ENCODE data around the gene PPP2R3C.

Gene PPP2R3C

GRCh38 chr14:35121887-35122695, at the start of gene PPP2R3C, which contains the start of gene PRORP:
TSS of gene PPP2R3C (minus strand) at chr14:35121990. CDS start at chr14:35121959, 31 bp downstream.
TSS of gene PRORP (plus strand) at chr14:35122552. CDS start at chr14:35123246, 694 bp downstream.
- POLR2A ChIA-PET: interaction anchor here (0.6 to 1.3 kb wide), 6 partner anchors 8 to 472 kb away, joined by 3 to 6 read pairs (median 3); partner anchors contain the start of gene FAM177A1
- DNase-seq (ENCODE audit: low read depth, low spot score): peak; percentile 59
- H3K4me3 ChIP-seq (ENCODE audit: low read depth, low read length): peak within 1 kb of the TSS; percentile 97
- CTCF ChIA-PET: interaction anchor here (0.9 to 4.3 kb wide), 5 partner anchors 18 to 449 kb away, joined by 3 to 30 read pairs (median 3); no protein-coding TSS in a partner anchor
- TF ChIP-seq CTCF (IDR thresholded peaks at IDR 0.05; ENCODE audit: insufficient read depth, low read length, missing control alignments): no peak

DNA sequence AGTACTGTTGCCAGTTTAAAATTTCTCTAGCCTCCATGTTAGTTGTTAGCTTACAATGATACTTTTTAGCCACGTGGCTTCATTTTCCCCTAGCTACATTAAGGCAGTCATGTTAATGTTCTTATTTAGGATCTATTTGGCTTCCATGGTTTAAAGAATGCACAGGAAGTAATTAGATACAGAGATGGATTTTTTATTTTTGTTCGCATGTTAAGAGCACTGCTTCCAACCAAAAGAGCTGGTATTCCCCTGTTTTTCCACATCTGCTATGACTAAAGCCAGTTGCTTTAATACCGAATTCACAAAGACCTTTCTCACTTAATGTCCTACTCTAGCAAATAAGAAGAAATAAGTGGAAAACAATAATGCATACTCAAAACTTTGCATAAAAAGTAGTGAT, 45.7 kb upstream of the PPP2R3C start:
- no peak for TF ChIP-seq CTCF (IDR thresholded peaks at IDR 0.05; ENCODE audit: insufficient read depth, low read length, missing control alignments)
- POLR2A ChIA-PET: no interaction called here
- no peak for DNase-seq (ENCODE audit: low read depth, low spot score)
- no peak overlapping the region for H3K4me3 ChIP-seq (ENCODE audit: low read depth, low read length)
- CTCF ChIA-PET: interaction anchor here (1.2 to 1.7 kb wide), 3 partner anchors 14 to 237 kb away, joined by 3 to 6 read pairs (median 4); partner anchors contain the start of gene NFKBIA

DNA sequence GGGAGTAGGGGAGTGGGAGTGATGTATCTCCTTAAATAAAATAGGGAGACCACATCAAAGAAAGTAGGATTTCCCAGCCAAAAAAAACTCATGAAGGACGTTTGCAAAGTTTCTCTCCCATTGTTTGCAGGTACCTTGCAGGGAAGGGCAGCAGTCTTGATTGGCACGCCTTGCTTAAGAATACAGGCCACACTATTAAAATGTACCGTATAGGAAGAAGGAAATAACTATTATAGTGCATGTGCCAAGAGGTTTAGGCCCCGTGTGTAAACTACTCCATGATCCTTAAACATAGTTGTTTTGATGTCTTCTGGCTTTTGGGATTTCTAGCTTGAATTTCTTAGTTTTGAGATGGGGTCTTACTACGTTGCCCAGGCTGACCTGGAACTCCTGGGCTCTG, 43.1 kb upstream of the PPP2R3C start:
- CTCF ChIA-PET: interaction anchor here (1.5 kb wide), 1 partner anchor 50 kb away, joined by 6 read pairs; no protein-coding TSS in a partner anchor
- no peak overlapping the region for H3K4me3 ChIP-seq (ENCODE audit: low read depth, low read length)
- POLR2A ChIA-PET: no interaction called here
- DNase-seq (ENCODE audit: low read depth, low spot score): no peak
- TF ChIP-seq CTCF (IDR thresholded peaks at IDR 0.05; ENCODE audit: insufficient read depth, low read length, missing control alignments): no peak

GRCh38 chr14:35163384-35163783, 41.6 kb upstream of the PPP2R3C start:
- ChIA-PET CTCF (interaction anchor here (0.8 kb wide), 2 partner anchors 250 to 256 kb away, joined by 3 read pairs; no protein-coding TSS in a partner anchor), POLR2A (no interaction called here)
- no peak for TF ChIP-seq CTCF (IDR thresholded peaks at IDR 0.05; ENCODE audit: insufficient read depth, low read length, missing control alignments)

DNA sequence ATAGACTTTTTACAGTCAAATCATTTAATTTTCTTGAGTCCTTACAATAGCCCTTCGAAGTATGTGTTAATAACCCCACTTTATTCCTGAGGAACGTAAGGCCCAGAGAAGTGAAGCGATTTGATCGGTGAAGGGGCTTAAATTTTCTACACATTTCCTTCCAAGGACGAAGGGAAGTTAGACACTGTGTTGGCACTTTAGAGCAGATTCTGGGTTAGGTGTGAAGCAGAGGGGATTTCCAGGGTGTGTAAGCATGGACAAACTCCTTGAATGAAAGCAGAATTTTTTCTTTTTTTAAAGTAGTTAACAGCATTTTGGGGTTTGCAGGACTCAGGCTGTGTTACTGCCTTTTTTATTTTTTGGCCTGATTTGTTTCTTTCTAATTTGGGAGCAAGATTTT, 39.4 kb upstream of the PPP2R3C start:
- DNase-seq (ENCODE audit: low read depth, low spot score): no peak
- CTCF ChIA-PET: interaction anchor here (0.8 to 6.1 kb wide), 4 partner anchors 20 to 278 kb away, joined by 3 to 34 read pairs (median 4); no protein-coding TSS in a partner anchor
- TF ChIP-seq CTCF (IDR thresholded peaks at IDR 0.05; ENCODE audit: insufficient read depth, low read length, missing control alignments): no peak
- H3K4me3 ChIP-seq (ENCODE audit: low read depth, low read length): no peak overlapping the region
- POLR2A ChIA-PET: no interaction called here

More at GRCh38 chr14:35163384-35163783, 41.6 kb upstream of the PPP2R3C start:
- no peak overlapping the region for H3K4me3 ChIP-seq (ENCODE audit: low read depth, low read length)
- DNase-seq (ENCODE audit: low read depth, low spot score): no peak
